H1 (cell line): ENCODE results near the gene COL25A1.

Experiments
- POLR2AphosphoS5 ChIP-seq: IDR thresholded peaks from 2 replicates; pipeline ENCODE4 v1.6.1; 2011; ENCODE audit warnings: low read depth, low read length
- RFX5 ChIP-seq: IDR thresholded peaks from 2 replicates; pipeline ENCODE4 v1.6.1; 2011; ENCODE audit warnings: low read depth, low read length, improper control_type of control experiment, borderline replicate concordance

DNA sequence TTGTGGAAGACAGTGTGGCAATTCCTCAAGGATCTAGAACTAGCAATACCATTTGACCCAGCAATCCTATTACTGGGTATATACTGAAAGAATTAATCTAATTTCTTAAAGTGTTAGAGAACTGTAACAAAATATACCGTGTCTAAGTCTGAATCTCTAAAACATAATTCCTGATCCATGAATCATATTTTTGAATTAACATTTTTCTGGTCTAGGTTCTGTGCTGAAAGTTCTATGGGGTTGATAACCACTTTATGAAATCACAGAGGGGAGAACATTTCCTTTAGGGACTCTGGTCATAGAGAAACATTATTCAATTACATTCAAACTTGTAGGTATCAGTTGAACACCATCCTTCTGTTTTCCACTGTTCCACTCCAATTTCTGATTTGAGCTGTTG lies 447.7 kb downstream of the COL25A1 start:
- TF ChIP-seq RFX5, result no peak
- no peak for TF ChIP-seq POLR2AphosphoS5
